Esophagus squamous epithelium (tissue), 4 donors: ENCODE results near the gene ZC2HC1C.

ENCODE experiments used
- CTCF ChIP-seq, 6 experiments: fragments of 450-650 bp in 4 of 6; fragments of 200-600 bp in 2 of 6; sonication (generic) in 2 of 6; IDR thresholded peaks; one replicate each; pipeline ENCODE4 v1.5.1; 2016 to 2019; ENCODE audit warnings: antibody characterized with exemption in 6 of 6, mild to moderate bottlenecking in 4 of 6, moderate library complexity in 4 of 6
- POLR2A ChIP-seq, 4 donors: fragments of 450-650 bp; IDR thresholded peaks; one replicate each; pipeline ENCODE4 v1.6.1; 2017; ENCODE audit warnings: antibody characterized with exemption in 4 of 4, mild to moderate bottlenecking in 4 of 4, moderate library complexity in 3 of 4

GRCh38 chr14:75064205-75064567 is 5.3 kb upstream of the ZC2HC1C start:
- no peak for TF ChIP-seq CTCF (IDR thresholded peaks at IDR 0.05)
- no peak for TF ChIP-seq POLR2A (IDR thresholded peaks at IDR 0.05)
